Activated CD4-positive, alpha-beta T cell treated with anti-CD3 and anti-CD28 coated beads, Interleukin-2, amount 50 U/mL, for 4 hours (primary cell): ENCODE measurements around the gene GPD1L.
"Not testable (repeated sequence)": the region's sequence is repeated elsewhere in the genome, so short reads cannot be mapped to it uniquely, and the experiment has no call there.

Experiments used
- DNase-seq, 2 experiments: peaks; one replicate each; pipeline ENCODE4 v3.0.0-alpha.2; 2020

Gene GPD1L

DNA sequence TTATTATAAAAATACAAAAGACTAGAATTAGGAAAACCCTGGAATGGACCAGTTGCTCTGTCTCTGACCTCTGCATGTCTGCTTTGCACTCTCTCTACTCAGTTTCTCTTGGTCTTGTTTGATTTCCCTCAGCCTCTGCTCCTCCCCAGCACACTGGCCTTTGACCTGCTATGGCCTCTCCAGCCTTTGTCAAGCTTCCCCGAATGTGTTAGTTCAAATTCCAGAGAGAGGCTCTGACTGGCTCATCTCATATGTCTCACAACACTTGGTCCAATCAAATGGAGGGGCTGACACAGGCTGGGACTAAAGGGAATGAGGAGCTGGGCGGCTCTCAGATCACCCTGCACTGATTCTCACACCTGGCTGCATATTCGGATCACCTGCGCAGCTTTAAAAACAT is 79.7 kb downstream of the GPD1L start:
- no peak for DNase-seq

DNA sequence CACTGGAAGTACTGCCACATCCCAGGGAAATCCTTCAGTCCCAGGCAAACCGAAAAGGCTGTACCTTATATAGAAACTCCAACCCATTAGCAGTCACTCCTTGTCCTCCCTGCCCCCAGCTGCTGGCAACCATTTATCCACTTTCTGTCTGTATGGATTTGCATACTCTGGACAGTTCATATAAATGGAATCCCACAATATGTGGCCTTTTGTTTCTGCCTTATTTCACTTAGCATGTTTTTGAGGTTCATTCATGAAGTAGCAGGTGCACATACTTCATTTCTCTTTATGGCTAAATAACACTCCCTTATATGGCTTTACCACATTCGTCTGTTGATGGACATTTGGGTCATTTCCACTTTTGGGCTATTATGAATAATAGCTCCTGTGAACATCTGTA is 80.5 kb downstream of the GPD1L start:
- no peak for DNase-seq

DNA sequence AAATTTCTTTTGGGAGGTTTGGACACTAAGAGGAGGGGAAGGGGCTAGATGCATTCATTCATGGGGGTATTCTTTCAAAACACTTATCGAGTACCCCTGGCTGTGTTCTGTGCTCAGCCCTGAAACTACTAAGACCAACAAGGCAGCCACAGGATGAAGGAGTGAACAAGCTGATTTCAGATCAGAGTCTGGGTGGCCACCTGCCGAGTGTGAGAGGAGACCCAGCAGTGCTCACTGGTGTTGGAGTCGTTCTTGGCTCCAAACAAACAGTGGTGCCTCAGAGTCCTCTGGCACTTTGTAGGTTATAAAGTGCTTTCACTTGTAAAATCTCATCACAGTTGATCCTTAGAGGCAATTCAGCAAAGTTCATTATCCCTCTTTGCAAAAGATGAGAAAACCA is 83.3 kb downstream of the GPD1L start:
- no peak for DNase-seq

DNA sequence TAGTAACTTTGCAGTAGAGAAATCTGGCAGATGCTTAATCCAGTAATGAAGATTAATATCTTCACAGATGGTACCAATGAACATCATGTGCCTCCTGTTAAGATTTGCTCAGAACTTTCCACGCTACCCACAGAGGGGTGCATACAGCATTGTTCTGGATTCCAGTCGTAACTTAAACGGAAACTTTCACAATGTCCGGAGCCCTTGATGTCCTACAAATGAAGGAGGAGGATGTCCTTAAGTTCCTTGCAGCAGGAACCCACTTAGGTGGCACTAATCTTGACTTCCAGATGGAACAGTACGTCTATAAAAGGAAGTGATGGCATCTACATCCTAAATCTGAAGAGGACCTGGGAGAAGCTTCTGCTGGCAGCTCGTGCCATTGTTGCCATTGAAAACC is 84.1 kb downstream of the GPD1L start:
- DNase-seq = not testable (repeated sequence)

DNA sequence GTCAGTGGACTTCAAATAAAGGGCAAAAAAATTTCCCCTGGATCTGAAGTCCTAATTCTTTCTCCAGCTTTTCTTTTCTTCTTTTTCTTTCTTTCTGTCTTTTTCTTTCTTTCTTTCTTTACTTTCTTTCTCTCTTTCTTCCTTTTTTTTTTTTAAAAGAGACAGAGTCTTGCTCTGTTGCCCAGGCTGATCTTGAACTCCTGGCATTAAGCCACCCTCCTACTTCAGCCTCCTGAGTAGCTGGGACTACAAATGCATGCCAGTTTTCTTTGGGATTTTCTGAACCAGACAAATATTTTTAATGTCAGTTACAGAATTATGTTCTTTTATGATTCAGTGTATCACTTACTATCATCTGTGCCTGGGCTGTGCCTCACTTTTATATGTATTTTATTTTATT is 86.7 kb downstream of the GPD1L start:
- DNase-seq = no peak

DNA sequence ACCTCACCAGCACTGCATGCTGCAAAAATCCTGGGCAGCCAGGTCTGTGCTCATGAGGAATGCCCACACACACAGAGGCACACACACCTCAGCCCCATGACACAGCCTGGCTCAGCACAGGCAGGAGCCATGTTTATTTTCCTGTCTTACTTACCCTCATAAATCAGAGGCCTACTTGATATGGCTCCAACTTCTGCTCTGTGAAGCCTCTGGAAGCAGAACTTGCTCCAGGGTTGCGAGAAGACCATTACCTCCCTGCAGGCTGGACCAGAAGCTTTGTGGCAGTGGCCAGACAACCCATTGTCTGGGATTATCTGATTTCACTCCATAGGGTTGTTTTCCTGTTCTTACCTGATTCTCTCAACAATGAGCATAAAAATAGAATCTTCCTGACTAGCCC is 88.2 kb downstream of the GPD1L start:
- no peak for DNase-seq

DNA sequence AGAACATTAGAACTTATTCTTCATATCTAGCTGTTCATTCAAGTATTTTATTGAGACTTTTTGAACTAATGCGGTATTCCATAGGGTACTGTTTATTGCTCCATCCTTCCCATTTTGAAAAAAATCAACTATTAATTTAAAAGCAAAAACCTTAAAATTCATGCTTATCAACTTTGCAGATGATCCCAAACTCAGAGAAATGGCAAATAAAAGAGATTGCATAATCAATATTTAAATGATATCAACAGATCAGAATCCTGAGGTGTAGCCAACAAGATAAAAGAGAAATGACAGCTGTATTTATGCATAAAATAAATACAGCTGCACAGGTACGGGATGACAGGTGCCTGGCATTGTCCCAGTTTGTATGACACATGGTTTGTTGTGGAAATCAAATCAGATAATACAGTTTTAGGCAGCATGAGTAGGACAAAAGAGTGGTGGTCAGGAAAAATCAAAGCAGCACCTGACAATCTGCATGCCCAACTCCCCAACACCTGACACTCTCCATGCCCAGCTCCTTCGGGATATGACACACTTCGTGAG is 89.6 kb downstream of the GPD1L start:
- DNase-seq = no peak

DNA sequence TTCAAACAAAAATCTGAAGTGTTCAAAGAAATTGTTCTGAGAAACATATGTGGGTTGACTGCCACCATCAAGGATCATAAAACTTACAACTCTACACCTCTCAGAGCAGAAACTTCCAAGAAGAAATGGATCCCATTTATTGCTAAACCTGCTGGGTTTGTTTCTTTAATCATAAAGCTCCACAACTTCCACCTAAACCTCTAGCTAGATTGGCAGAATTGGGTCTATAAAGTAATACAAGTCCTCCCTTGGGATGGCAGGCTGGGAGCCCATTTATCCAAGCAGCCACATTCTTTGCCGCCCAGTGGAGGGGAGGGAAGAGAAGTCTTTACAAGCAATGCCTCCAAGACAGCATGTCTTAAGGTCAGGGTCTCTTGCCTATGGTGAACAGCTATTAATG is 91.6 kb downstream of the GPD1L start:
- no peak for DNase-seq

DNA sequence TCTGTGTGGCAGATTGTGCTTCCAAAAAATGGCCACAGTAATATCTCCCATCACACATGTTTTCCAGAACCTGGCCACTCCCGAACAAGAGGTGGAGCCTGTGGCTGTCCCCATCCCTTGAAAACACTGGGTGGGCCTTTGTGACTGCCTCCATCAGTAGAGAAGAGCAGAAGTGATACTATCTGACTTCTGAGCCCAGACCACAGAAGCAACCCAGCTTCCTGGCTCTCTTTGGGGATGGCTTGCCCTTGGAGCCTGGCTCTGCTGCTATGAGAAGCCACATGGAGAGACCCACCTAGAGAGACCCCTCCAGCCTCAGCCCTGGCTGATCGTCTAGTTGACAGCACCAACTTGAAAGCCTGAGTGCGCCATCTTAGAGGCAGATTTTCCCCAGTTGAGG is 92.3 kb downstream of the GPD1L start:
- DNase-seq = no peak

DNA sequence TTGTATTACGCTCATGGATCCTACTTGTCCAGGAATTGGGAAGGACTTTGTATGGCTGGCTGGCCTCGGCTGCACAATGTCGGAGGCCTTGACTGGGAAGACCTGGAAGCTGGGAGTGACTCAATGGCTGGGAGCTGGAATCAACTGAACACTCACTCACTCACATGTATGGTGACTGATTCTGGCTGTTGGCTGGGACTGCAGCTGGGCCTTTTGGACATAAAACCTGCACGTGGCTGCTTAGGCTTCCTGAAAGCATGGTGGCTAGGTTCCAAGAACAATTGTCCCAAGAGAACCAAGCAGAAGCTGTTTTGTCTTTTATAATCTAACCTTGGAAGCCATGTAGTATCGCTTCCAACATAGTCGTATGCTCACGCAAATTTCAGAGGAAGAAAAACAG is 94.1 kb downstream of the GPD1L start:
- no peak for DNase-seq

DNA sequence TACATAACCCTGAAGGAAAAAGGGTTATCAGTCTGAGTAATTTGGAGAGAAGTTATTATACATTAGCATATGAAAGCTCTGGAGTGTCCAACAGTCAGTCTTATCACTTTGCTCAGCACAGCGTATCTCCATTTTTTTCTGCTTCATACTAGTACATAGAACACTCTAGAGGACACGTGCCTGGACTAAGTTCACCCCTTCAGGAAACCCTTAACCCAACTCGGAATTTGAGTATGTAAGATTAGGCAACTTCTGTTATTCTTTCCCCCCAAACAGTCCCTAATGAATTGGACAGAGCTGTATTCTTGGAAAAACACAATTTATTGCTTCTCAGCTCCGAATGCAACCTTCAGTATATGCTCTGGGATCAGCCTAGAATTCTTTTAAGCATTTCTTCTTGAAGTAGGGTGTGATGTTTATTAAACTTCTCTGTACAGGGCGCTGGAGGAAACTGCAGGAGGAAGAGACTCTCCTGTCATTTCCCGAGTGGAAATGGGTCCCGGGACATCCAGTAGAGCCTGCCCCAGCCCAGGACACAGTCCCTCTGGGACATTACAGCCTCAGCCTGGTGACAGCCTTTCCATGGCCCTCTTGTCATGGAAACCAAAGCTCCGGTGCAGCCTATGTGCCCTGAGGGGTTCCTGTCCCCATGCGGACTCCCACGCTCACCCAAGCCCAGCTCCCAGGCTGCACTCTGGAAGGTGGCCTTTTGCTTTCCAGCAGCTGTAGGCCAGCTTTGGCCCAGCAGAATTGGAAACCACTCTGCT is 94.8 kb downstream of the GPD1L start:
- DNase-seq = no peak

DNA sequence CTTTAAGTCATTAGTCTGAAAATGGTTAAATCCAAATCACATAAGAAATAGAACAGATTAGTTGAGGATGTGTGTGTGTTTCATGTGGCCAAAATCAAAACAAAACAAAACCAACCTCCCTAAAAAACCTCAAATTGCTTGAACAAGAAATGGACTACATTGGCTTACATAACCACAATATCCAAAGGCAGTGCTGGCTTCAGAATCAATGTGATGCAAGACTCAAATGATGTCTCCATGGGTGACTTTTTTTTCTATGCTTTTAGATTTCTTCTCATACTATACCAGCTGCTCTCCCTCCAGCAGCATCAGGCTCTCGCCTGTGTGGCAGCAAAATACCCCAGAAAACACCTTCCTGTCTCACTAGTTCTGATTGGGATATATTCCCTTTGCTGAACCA is 96.1 kb downstream of the GPD1L start:
- no peak for DNase-seq

DNA sequence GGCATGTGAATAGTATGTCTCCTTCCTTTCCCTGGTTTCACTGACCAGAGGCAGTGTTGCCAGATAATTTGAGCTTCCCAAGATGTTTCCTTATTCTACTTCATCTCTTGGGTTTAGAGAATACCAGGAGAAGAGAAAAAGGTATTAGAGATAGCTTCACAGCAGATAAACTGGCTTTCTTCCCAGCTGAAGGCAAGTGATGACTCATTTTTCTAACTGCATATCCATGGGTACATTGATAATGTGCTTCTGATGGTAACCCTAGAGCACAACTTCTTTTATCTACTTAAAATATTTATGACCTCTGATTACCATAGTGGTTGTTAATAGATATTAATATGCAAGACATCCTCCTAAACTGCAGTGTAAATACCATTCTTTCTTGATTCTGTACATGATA is 97.4 kb downstream of the GPD1L start:
- no peak for DNase-seq

DNA sequence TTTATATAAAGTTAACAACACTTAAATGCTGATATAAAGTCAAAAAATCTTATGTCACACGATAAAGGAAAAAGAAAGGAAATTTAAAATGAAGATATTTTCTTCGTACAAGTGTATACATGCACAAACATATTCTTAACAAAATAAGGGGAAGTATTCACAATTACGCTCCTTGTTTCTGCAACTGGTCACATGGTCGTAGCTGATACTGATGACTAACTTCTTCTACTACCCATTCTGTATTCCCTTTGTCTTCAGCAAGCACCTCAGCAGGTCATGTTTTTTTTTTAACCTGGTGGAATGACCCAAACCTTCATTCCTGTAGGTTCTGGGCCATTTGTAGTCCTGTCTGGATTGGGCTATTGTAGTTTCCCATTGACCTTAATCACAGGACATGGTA is 102.0 kb downstream of the GPD1L start:
- DNase-seq = no peak

DNA sequence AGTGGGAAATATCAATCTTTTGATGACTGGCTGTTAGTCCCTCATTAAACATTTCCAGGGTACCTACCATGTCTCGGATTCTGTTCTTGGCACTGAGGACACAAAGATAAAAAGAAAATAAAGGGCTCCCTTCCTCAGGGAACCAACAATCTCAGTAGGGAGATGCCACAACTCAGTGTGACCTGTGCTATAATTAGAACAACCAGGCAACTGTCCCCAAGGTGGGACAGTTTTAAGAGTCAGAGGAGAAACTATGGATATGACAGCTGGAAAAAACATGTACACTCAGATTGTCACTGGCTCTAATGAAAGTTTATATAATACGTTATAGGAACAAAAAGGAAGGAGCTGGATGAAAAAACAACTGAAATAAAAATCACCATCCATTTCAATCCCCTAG is 108.8 kb downstream of the GPD1L start:
- no peak for DNase-seq

DNA sequence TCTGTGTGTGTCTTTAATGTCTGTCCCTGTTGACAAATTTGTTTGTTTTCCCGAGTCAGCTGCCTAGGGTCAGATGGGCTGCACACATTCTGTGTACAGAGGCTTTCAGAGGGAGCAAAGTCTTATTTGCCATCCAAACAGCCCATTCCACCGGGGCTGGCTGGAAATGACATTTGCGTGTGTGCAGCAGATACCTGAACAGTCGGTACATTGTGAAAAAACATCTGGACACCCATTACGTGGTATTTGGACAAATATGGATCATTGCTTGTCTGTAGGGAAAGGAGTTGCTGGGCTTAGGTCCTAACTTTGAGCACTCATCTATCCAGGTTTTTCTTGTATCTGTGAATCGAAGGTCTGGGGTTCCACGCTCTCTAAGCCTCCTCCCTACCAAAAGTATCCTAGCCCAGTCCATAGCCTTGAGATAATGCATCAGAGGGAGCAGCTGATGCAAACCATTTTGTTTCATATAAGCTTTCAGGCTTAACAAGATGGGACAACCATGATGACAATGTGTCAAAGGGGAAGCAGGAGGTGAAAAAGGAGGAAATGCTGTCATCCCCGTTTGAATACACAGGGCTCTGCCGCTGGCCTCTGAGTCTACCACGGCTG is 109.9 kb downstream of the GPD1L start:
- DNase-seq = no peak

DNA sequence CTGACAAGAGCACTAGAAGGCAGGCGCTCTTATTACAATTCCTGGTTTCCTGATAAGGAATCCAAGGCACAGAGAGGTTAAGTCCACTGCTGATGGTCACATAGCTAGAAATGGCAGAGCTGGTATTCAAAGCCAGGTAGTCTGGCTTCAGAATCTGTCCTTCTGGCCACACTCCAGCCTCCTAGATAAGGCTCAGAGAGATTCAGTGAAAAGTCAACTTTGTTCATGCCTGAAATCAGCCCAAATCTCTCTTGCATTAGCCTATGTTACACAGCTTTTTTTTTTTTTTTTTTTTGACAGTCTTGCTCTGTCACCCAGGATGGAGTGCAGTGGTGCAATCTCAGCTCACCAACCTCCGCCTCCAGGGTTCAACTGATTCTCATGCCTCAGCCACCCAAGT is 110.9 kb downstream of the GPD1L start:
- no peak for DNase-seq
